Jurkat, Clone E6-1 (cell line): ENCODE data around the gene MEA1.
A peak's percentile ranks its signal among the peaks of the same experiment; 100 is the strongest.

Experiments used
- DNase-seq: peaks from one replicate; pipeline ENCODE4 v3.0.0-alpha.2; 2011; ENCODE audit warnings: low read depth, low spot score
- H3K4me3 ChIP-seq: 2 replicates; pipeline ENCODE4 v1.5.1; 2011; ENCODE audit warnings: mild to moderate bottlenecking, low read length, control low read depth, moderate library complexity

Gene MEA1

GRCh38 chr6:42981836-42982235 is 31.9 kb downstream of the MEA1 start:
- no peak for DNase-seq
- H3K4me3 ChIP-seq: no peak overlapping the region

- peak overlapping the region; percentile 84 for H3K4me3 ChIP-seq
- peak; percentile 42 for DNase-seq
Measured at GRCh38 chr6:42979523-42980177, 34.1 kb downstream of the MEA1 start.

GRCh38 chr6:42978839-42979522 is 34.8 kb downstream of the MEA1 start, which contains the start of gene PEX6:
TSS of gene PEX6 (minus strand) at chr6:42979181. CDS start at chr6:42979150, 31 bp downstream.
- DNase-seq: peak; percentile 97
- peak within 1 kb of the TSS; percentile 84 for H3K4me3 ChIP-seq

GRCh38 chr6:42978487-42978838 is 35.3 kb downstream of the MEA1 start:
- peak overlapping the region; percentile 84 for H3K4me3 ChIP-seq
- no peak for DNase-seq

- no peak overlapping the region for H3K4me3 ChIP-seq
- no peak for DNase-seq
Measured at GRCh38 chr6:42974919-42975505, 38.7 kb downstream of the MEA1 start.

DNA sequence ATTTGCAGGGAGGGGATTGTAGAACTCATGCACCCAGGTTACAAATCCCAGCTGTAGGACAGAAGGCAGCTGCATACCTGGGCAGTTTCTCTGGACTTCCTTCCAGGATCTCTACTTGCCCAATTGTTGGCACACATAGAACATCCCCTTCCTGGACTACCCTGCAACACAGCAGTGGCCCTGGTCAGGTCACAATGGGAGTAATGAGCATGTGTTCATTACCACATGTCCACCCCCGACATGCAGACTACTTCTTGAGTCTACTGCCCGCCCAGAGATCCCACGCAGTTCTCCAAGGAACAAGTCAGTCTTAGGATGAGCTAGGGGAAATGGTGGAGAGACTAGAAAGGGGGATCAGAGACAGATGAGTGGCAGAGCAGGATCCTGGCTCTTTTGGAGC is 39.8 kb downstream of the MEA1 start:
- no peak overlapping the region for H3K4me3 ChIP-seq
- no peak for DNase-seq

- no peak for DNase-seq
Measured at GRCh38 chr6:42971746-42972327, 41.9 kb downstream of the MEA1 start.

GRCh38 chr6:42970871-42971612 is 42.7 kb downstream of the MEA1 start:
- DNase-seq: no peak
- no peak overlapping the region for H3K4me3 ChIP-seq

More at GRCh38 chr6:42971746-42972327, 41.9 kb downstream of the MEA1 start:
- no peak overlapping the region for H3K4me3 ChIP-seq

GRCh38 chr6:42969934-42970333 is 43.8 kb downstream of the MEA1 start:
- no peak overlapping the region for H3K4me3 ChIP-seq
- DNase-seq: no peak

GRCh38 chr6:42969431-42969830 is 44.3 kb downstream of the MEA1 start:
- no peak overlapping the region for H3K4me3 ChIP-seq
- DNase-seq: no peak

- H3K4me3 ChIP-seq: no peak overlapping the region
- DNase-seq: no peak
Measured at GRCh38 chr6:42968783-42969182, 45.0 kb downstream of the MEA1 start.

- DNase-seq: no peak
- no peak overlapping the region for H3K4me3 ChIP-seq
Measured at GRCh38 chr6:42968126-42968701, 45.5 kb downstream of the MEA1 start.

DNA sequence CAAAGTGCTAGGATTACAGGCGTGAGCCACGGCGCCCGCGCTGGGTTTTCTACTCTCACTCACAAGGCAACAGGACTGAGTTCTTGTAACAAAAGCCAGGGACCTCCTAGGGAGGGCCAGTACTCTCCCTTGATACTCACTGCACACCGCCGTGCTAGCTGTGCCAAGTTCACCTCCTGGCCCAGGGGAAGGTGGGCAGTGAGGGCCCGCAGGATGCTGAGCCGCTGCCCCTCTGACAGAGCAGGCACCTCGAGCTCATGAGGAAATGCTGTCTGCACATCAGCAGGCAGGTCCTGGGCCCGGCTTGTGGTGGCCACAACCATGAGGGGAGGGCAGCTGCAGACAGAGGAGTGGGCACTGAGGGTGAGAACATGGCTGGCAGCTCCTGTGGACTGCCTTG is 46.5 kb downstream of the MEA1 start:
- DNase-seq: no peak
- H3K4me3 ChIP-seq: no peak overlapping the region

GRCh38 chr6:42966571-42966970 is 47.2 kb downstream of the MEA1 start:
- DNase-seq: no peak
- no peak overlapping the region for H3K4me3 ChIP-seq

DNA sequence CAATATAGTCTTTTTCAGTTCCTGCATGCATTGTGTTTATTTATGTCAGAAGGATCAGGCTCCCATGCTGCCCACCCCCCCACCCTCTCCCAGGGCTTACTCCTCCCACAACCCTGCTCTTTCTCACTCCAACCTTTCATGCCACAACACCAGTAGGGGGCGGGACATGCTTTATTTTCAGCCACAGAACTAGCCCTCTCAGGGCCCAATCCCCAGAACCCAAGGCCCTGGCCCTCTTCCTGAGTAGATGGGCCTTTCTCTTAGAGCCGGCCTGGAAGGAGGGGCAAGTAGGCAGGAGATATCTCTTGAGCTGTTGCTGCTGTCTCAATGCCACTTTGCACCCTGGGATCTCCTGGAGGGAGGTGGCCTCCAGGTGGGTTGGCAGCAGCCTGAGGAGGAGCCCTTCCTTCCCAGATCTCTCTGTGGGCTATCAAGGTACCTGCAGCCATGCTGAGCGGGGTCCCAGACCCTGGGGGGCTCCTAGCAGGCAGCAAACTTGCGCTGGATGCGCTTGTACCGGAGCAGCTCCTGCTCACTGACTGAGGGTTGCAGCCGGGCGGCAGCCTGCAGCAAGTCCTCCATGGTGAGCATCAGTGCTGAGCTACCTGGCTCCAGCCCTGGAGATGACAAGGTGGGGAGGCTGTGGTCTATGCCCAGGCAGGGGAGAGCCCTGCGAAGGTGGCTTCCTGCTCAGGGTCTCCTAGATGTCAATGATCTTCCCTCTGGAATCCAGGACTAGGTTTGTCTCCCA is 49.7 kb downstream of the MEA1 start:
- DNase-seq: peak; percentile 48

DNA sequence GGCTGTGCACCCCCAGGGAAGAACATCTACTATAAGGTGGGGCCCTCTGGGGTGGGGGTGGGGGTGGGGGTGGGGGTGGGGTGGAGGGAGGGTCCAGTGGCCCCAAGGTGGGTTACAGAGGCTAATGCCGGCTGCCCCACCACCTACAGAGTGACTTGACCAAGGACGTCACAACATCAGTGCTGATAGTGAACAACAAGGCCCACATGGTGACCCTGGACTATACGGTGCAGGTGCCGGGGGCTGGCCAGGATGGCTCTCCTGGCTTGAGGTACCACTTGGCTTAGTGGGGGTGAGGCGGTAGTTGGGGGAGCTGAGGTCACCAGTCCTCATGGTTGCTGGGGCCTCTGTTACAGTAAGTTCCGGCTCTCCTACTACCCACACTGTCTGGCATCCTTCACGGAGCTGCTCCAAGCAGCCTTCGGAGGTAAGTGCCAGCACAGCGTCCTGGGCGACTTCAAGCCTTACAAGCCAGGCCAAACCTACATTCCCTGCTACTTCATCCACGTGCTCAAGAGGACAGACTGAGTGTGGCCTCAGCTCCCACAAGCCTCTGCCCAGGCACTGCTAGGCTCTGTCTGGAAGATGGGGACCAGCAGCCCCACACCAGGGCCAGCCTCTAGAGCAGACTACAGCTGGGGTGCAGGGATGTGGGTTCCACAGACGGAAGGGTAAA is 50.4 kb downstream of the MEA1 start:
- H3K4me3 ChIP-seq: no peak overlapping the region

More for the DNA sequence above, 49.7 kb downstream of the MEA1 start:
- H3K4me3 ChIP-seq: no peak overlapping the region

GRCh38 chr6:42962502-42963178 is 51.1 kb downstream of the MEA1 start:
- DNase-seq: no peak
- no peak overlapping the region for H3K4me3 ChIP-seq

More for the DNA sequence above, 50.4 kb downstream of the MEA1 start:
- no peak for DNase-seq
